Brain microvascular endothelial cell (primary cell): ENCODE measurements around the gene PSORS1C1.

Experiments used
- DNase-seq: peaks from one replicate; pipeline ENCODE4 v3.0.0-alpha.2; 2020
- H3K27ac ChIP-seq: fragments of 250-450 bp; sonication (Bioruptor Pico); 2 replicates; pipeline ENCODE4 v1.5.1; 2020; ENCODE audit warnings: mild to moderate bottlenecking, moderate library complexity
- H3K27me3 ChIP-seq: fragments of 250-450 bp; sonication (Bioruptor Pico); replicated peaks from 2 replicates; pipeline ENCODE4 v1.5.1; 2020; ENCODE audit warnings: mild to moderate bottlenecking
- H3K36me3 ChIP-seq: fragments of 250-450 bp; sonication (Bioruptor Pico); replicated peaks from 2 replicates; pipeline ENCODE4 v1.5.1; 2020; ENCODE audit warnings: mild to moderate bottlenecking
- H3K4me3 ChIP-seq: 2 replicates; pipeline ENCODE4 v1.5.1; 2011; ENCODE audit warnings: low read depth, mild to moderate bottlenecking, control low read depth, low read length, moderate library complexity
- in situ Hi-C: cut with HindIII; loops from 2 replicates; pipeline ENCODE4 v1.10.0; 2017; ENCODE audit warnings: low sequenced_read_pairs, low pct_ligation_motif_present
- TF ChIP-seq, protein P1 (sequence below): IDR thresholded peaks from 2 replicates; pipeline ENCODE4 v1.5.1; 2011; ENCODE audit warnings: low read depth, mild to moderate bottlenecking, moderate library complexity, low read length, control low read depth, inconsistent platforms; ENCODE audit errors: missing control alignments

Gene PSORS1C1

DNA sequence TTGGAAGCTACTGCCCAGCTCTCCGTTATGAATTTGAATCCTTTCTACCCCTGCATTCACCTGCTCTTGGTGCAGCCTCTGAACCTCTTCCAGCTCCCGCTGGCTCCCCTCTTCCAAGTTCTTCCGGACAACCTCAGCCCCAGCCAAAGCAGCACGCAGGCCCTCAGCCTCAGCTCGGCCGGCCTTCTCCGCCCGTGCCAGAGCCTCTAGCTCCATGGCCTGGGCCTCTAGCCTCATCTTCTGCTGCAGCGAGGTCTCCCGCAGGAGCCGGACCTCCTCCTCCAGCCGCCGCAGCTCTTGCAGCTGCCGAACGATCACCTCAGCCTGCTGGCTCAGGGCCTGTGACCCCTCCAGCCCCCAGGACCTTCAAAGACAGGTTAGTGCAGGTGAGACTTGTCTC, 39.8 kb downstream of the PSORS1C1 start:
- Histone ChIP-seq H3K27ac (no peak overlapping the region), H3K36me3 (no peaks in the 10 kb centered on the region), H3K4me3 (no peak overlapping the region), H3K27me3 (no peaks in the 10 kb centered on the region)
- no peak for DNase-seq
- in situ Hi-C loops = no loop called here
- TF ChIP-seq, protein P1, sequence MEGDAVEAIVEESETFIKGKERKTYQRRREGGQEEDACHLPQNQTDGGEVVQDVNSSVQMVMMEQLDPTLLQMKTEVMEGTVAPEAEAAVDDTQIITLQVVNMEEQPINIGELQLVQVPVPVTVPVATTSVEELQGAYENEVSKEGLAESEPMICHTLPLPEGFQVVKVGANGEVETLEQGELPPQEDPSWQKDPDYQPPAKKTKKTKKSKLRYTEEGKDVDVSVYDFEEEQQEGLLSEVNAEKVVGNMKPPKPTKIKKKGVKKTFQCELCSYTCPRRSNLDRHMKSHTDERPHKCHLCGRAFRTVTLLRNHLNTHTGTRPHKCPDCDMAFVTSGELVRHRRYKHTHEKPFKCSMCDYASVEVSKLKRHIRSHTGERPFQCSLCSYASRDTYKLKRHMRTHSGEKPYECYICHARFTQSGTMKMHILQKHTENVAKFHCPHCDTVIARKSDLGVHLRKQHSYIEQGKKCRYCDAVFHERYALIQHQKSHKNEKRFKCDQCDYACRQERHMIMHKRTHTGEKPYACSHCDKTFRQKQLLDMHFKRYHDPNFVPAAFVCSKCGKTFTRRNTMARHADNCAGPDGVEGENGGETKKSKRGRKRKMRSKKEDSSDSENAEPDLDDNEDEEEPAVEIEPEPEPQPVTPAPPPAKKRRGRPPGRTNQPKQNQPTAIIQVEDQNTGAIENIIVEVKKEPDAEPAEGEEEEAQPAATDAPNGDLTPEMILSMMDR = no peak

DNA sequence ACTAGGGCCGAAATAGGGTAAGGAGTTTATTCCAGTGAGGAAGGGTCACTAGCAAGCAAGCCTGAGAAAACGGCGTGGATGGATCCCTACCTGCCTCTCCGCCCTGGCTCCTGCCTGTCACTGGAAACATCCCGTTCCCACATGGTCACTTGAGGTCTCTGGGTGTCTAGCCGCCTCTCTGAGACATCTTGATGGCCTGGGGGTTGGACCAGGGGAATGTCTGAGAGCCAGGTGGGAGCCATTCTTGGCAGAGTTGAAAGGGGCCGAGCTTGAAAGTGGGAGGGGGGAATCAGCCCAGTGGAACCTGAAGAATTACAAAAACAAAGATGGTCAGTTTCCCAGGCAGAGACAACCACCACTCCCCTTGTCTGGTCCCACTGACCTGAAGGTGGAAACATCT, 42.0 kb downstream of the PSORS1C1 start:
- Histone ChIP-seq H3K27ac (no peak overlapping the region), H3K4me3 (no peak overlapping the region), H3K36me3 (no peaks in the 10 kb centered on the region), H3K27me3 (no peaks in the 10 kb centered on the region)
- TF ChIP-seq, protein P1 = no peak
- DNase-seq = no peak
- in situ Hi-C loops = no loop called here

DNA sequence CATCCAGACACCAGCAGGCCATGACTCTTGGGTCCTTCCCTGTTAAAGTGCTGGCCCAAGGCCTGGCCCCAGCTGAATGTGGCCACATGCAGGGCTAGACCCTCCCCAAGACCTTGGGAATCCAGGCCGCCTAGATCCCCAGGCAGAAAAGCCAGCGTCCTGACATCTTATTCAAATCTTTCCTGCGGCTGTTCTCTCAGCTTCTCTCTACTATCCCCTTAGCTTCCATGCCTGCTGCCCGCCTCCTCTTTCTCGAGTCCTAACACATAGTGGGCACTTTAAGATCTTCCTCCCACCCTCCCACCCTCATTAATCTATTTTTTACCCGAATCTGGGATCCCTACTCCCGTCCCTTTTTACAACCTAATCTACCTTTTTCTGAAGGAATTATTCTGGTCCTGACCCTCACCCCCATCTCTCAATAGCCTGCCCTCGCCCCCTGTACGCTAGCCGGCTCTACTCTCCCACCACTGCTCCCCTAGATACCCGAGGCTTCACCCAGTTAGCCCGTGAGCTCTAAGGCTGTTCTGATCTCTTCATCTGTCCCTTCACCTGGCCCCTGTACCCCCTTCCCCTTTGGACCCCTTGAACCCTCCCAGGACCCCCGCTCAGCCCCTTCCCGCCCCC, 43.0 kb downstream of the PSORS1C1 start, which contains the start of gene CCHCR1:
Gene CCHCR1 (minus strand): TSS at position 290 of the 627 bp plus-strand sequence. CDS start 202 bp downstream, at position 88.
- in situ Hi-C loops = no loop called here
- Histone ChIP-seq H3K27ac (peak within 1 kb of the TSS; percentile 18), H3K27me3 (no peaks in the 10 kb centered on the region), H3K4me3 (peak within 1 kb of the TSS; percentile 82), H3K36me3 (no peaks in the 10 kb centered on the region)
- no peak for DNase-seq
- TF ChIP-seq, protein P1 = no peak

DNA sequence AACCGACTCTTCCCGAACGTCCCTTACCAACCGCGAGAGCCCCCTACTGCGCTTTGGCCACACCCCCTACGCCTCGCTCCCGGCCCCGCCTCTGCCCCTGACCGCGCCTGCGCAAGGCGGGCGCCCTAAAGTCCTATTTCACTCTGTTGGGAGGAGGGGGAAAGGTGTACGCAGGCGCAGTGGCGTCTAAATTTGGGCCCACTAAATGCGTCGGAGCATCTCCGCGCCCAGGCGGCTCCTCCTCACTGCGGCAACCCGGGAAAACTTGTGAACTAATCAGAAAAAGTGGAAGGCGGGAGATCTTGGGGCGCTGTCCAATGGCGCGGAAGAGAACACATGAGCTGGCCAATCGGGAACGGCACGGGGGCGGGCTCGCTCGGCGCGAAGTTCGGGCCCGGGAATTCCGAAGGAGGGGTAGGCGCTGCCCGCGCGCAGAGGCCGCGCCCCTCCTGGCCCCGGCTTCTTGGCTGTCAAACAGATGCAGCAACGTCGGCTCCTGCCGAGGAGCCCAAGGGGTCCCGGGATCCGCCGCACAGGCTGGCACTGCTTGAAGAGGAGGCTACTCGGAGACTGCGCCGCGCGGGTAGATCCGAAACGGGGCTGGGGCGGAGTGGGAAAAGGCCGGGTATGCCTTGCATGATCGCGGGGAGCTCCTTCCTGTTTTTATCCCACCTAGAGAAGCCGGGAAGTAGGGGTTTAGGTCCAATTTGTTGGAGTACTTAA, 43.7 kb downstream of the PSORS1C1 start, which contains the start of gene TCF19:
Gene TCF19 (plus strand): TSS at position 450 of the 723 bp plus-strand sequence. CDS start 881 bp downstream, outside the sequence.
- Histone ChIP-seq H3K27ac (peak within 1 kb of the TSS; percentile 18), H3K4me3 (peak within 1 kb of the TSS; percentile 82), H3K27me3 (no peaks in the 10 kb centered on the region), H3K36me3 (no peaks in the 10 kb centered on the region)
- in situ Hi-C loops = no loop called here
- TF ChIP-seq, protein P1 = no peak
- DNase-seq = peak; percentile 99

DNA sequence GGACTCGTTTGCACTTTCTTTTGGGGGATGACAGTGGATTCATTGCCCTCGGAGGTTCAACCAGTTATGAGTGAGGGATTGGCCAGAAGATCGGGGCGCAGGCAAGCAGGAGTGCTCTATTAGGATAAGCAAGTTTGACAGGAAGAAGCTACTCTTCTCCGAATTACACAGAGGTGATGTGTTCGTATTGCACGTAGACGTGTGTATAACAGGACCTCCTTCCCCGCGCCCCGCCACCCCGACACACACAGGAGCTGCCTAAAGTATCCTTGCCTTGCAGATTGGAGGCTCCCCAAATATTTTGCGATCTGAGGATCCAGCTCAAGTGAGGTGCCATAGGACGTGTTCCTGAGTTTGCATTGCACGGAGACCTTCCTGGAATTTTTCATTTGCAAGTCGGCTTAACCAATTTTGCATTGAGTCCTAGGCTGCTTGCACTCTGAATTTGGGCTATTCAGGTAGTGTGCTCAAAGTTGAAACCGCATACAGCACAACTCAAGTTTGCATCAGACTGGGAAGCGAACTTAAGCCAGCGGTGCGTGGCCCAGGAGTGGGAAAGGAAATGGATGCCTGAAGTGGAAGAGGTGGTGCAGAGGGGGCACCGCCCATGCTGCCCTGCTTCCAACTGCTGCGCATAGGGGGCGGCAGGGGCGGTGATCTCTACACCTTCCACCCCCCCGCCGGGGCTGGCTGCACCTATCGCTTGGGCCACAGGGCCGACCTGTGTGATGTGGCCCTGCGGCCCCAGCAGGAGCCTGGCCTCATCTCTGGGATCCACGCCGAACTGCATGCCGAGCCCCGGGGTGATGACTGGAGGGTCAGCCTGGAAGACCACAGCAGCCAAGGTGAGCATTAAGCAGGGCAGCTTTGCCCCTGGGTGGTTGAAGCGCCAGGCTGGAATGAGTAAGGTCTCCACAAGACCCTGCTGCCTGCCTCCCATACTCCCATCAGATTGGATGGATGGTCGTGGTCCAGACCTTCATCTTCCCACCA, 44.6 kb downstream of the PSORS1C1 start:
- Histone ChIP-seq H3K36me3 (no peaks in the 10 kb centered on the region), H3K4me3 (peak overlapping the region; percentile 82), H3K27me3 (no peaks in the 10 kb centered on the region), H3K27ac (no peak overlapping the region)
- in situ Hi-C loops = no loop called here
- TF ChIP-seq, protein P1 = peak; percentile 25
- DNase-seq = peak; percentile 2
